ENCODE results near the gene ACP1. TPM values are rescaled to one million over a fixed set of nuclear protein-coding genes. Genes with fewer than 3 reads are reported as not detected.
A peak's percentile ranks its signal among the peaks of the same experiment; 100 is the strongest.

ACP1 gene
- total and polyA plus RNA-seq, 2 experiments from 2014 or later, result 189 to 281 TPM

- Mint-ChIP-seq H3K9me3 (no peaks in the 10 kb centered on the region; the same call in 2 of the 3 replicates), H3K27me3 (ENCODE audit: insufficient read depth, low read depth, poor library complexity) (peaks cover 26% of the 10 kb centered on the region), H3K4me3 (peak overlapping the region; percentile 18; the same call in 1 of the 3 replicates), H3K36me3 (ENCODE audit: low read depth) (peaks cover 26% of the 10 kb centered on the region; the same call in 2 of the 3 replicates), H3K27ac (no peak overlapping the region), H3K4me1 (peaks cover 42% of the 10 kb centered on the region)
- Histone ChIP-seq H3K36me3 (ENCODE audit: insufficient read depth) (0 out of 2 replicates have a peak, but pooled peaks cover 18% of the 10 kb centered on the region), H3K27ac (ENCODE audit: low read depth) (no peak overlapping the region), H2AFZ (no peak overlapping the region), H4K20me1 (replicated peaks; ENCODE audit: insufficient read depth) (no peaks in the 10 kb centered on the region; the same call in 1 of the 2 replicates), H3K9me2 (ENCODE audit: insufficient read depth) (no peaks in the 10 kb centered on the region), H3K4me3 (peak overlapping the region; percentile 33), H3K4me1 (ENCODE audit: insufficient read depth) (peaks cover 43% of the 10 kb centered on the region), H3K27me3 (ENCODE audit: insufficient read depth) (peaks cover 29% of the 10 kb centered on the region), H3K4me2 (peak overlapping the region; percentile 84), H3K79me2 (replicated peaks; ENCODE audit: insufficient read depth) (peaks cover 9% of the 10 kb centered on the region; the same call in 1 of the 2 replicates), H3F3A (replicated peaks; ENCODE audit: low read depth) (peaks cover 15% of the 10 kb centered on the region)
- TF ChIP-seq ZNF462 (CRISPR knock-in tag; IDR thresholded peaks at IDR 0.05), result peak; percentile 95
- no peak for TF ChIP-seq EZH2phosphoT487 (IDR thresholded peaks at IDR 0.05; ENCODE audit: unreplicated experiment)
- no peak for TF ChIP-seq REST (IDR thresholded peaks at IDR 0.05; ENCODE audit: unreplicated experiment)
- ATAC-seq, result peak; percentile 46
- DNase-seq (ENCODE audit: low spot score), result peak; percentile 45
Measured at GRCh38 chr2:283996-284794, 19.4 kb downstream of the ACP1 start.

Data from GM23338 (cell line).